Neural cell (in vitro differentiated cells): ENCODE measurements around the gene FXYD4. TPM values are rescaled to one million over a fixed set of nuclear protein-coding genes. Genes with fewer than 3 reads are reported as not detected.

ENCODE experiments used
- H2AFZ ChIP-seq: fragments of 200-600, 300-800 bp; sonication (generic), shearing (Covaris generic); 2 replicates; pipeline ENCODE4 v1.6.0; 2014; ENCODE audit warnings: low read depth, mild to moderate bottlenecking, antibody characterized with exemption, low read length, moderate library complexity
- H3F3A ChIP-seq: fragments of 200-600 bp; shearing (Covaris generic); 2 replicates; pipeline ENCODE4 v1.6.1; 2016; ENCODE audit warnings: mild to moderate bottlenecking, moderate library complexity, mixed read lengths, antibody characterized with exemption, low read length; ENCODE audit not compliant: insufficient read depth, poor library complexity, severe bottlenecking
- H3K27ac ChIP-seq: fragments of 200-600, 300-800 bp; sonication (generic), shearing (Covaris generic); 2 replicates; pipeline ENCODE4 v1.5.1; 2014; ENCODE audit warnings: mild to moderate bottlenecking, low read length, moderate library complexity
- H3K27me3 ChIP-seq: fragments of 300-800, 200-600 bp; sonication (generic), shearing (Covaris generic); 2 replicates; pipeline ENCODE4 v1.6.0; 2014; ENCODE audit warnings: mild to moderate bottlenecking, low read depth, low read length, moderate library complexity; ENCODE audit not compliant: insufficient read depth
- H3K36me3 ChIP-seq: fragments of 300-800, 200-600 bp; sonication (generic), shearing (Covaris generic); 2 replicates; pipeline ENCODE4 v1.5.1; 2014; ENCODE audit warnings: mild to moderate bottlenecking, antibody characterized with exemption, low read length, moderate library complexity; ENCODE audit not compliant: insufficient read depth
- H3K4me2 ChIP-seq: fragments of 300-800, 200-600 bp; sonication (generic), shearing (Covaris generic); 2 replicates; pipeline ENCODE4 v1.6.0; 2014; ENCODE audit warnings: mild to moderate bottlenecking, low read length
- H3K4me3 ChIP-seq: fragments of 300-800, 200-600 bp; sonication (generic), shearing (Covaris generic); 2 replicates; pipeline ENCODE4 v1.5.1; 2014; ENCODE audit warnings: mild to moderate bottlenecking, low read length, moderate library complexity
- H3K79me2 ChIP-seq: fragments of 200-600 bp; shearing (Covaris generic); replicated peaks from 2 replicates; pipeline ENCODE4 v1.6.0; 2014; ENCODE audit warnings: mild to moderate bottlenecking, low read length, moderate library complexity; ENCODE audit not compliant: insufficient read depth
- H3K9ac ChIP-seq: fragments of 300-800, 200-600 bp; sonication (generic), shearing (Covaris generic); 2 replicates; pipeline ENCODE4 v1.6.1; 2016; ENCODE audit warnings: mild to moderate bottlenecking, low read length, mixed read lengths
- H3K9me2 ChIP-seq: fragments of 200-600 bp; shearing (Covaris generic); 2 replicates; pipeline ENCODE4 v1.6.1; 2016; ENCODE audit warnings: mild to moderate bottlenecking, low read length, mixed read lengths; ENCODE audit not compliant: insufficient read depth
- H3K9me3 ChIP-seq: fragments of 200-600, 300-800 bp; sonication (generic), shearing (Covaris generic); 2 replicates; pipeline ENCODE4 v1.6.1; 2016; ENCODE audit warnings: mild to moderate bottlenecking, mixed run types, low read length, moderate library complexity, mixed read lengths
- H4K20me1 ChIP-seq: fragments of 200-600 bp; shearing (Covaris generic); 2 replicates; pipeline ENCODE4 v1.6.1; 2016; ENCODE audit warnings: mild to moderate bottlenecking, mixed run types; ENCODE audit not compliant: insufficient read depth
- CTCF ChIP-seq: fragments of 450-650 bp; IDR thresholded peaks from 2 replicates; pipeline ENCODE4 v1.5.1; 2014; ENCODE audit warnings: antibody characterized with exemption, mild to moderate bottlenecking, moderate library complexity; ENCODE audit not compliant: poor library complexity, severe bottlenecking
- EP300 ChIP-seq: fragments of 450-650 bp; conservative IDR thresholded peaks from 2 replicates; pipeline ENCODE4 v1.6.1; 2014; ENCODE audit warnings: antibody characterized with exemption, mild to moderate bottlenecking, moderate library complexity; ENCODE audit not compliant: poor library complexity, severe bottlenecking
- EZH2 ChIP-seq: fragments of 200-600, 300-800 bp; shearing (Covaris generic), sonication (generic); IDR thresholded peaks from 2 replicates; pipeline ENCODE4 v1.6.1; 2014; ENCODE audit warnings: antibody characterized with exemption, low read length, borderline replicate concordance, mild to moderate bottlenecking; ENCODE audit not compliant: insufficient read depth, poor library complexity, severe bottlenecking
- MXI1 ChIP-seq: fragments of 450-650 bp; conservative IDR thresholded peaks from 2 replicates; pipeline ENCODE4 v1.6.1; 2014; ENCODE audit warnings: antibody characterized with exemption, mild to moderate bottlenecking; ENCODE audit not compliant: poor library complexity, severe bottlenecking
- POLR2AphosphoS5 ChIP-seq: IDR thresholded peaks from 2 replicates; pipeline ENCODE4 v1.6.1; 2012
- RAD21 ChIP-seq: fragments of 450-650 bp; conservative IDR thresholded peaks from 2 replicates; pipeline ENCODE4 v1.6.1; 2014; ENCODE audit warnings: antibody characterized with exemption, mild to moderate bottlenecking, moderate library complexity
- SMC3 ChIP-seq: fragments of 450-650 bp; conservative IDR thresholded peaks from 2 replicates; pipeline ENCODE4 v1.6.1; 2014; ENCODE audit warnings: antibody characterized with exemption, mild to moderate bottlenecking, moderate library complexity; ENCODE audit not compliant: poor library complexity
- TAF1 ChIP-seq: IDR thresholded peaks from 2 replicates; pipeline ENCODE4 v1.6.1; 2012; ENCODE audit warnings: low read depth
- polyA plus RNA-seq: library from polyadenylated mRNA; depleted of rRNA; stranded (reverse); fragments of >200 nt; gene quantifications from 2 replicates; pipeline ENCODE4 v1.2.3, GENCODE V29; 2014
- TF ChIP-seq, protein P1 (sequence below): IDR thresholded peaks from 2 replicates; pipeline ENCODE4 v1.6.1; 2012; ENCODE audit warnings: borderline replicate concordance

Gene FXYD4
- polyA plus RNA-seq, 1 donor from 2014 or later = not detected

DNA sequence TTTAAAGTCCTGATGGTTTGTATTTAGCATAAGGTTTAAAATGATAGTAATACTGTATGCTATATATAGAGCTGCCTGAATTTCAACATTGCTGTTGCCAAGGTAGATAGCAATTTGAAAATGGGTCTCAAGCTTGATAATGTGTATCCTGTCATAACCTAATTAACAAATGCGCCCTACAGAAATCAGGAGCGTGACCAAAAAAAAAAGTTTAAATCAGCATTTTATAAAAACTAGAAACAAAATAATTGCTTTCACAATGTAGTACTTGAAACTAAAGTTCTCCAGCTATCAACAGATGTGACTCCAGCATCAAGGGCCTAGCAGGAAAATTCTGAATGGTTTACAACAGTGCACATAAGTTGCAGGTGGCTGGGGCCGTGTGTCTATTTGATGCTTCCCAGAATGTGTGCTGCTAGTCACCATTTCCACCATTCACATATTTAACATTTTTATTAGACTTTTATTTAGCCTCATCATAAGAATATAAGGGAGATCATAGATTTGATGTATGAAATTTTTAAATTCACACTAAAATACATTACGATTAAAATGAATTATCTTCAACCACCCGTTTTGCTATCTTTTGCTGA is 14.1 kb downstream of the FXYD4 start:
- no peaks in the 10 kb centered on the region for H3F3A ChIP-seq
- no peak overlapping the region for H3K9ac ChIP-seq
- TF ChIP-seq CTCF (no peak), EZH2 (no peak), SMC3 (no peak), MXI1 (no peak), RAD21 (no peak), POLR2AphosphoS5 (no peak), TAF1 (no peak), EP300 (no peak)
- TF ChIP-seq, protein P1, sequence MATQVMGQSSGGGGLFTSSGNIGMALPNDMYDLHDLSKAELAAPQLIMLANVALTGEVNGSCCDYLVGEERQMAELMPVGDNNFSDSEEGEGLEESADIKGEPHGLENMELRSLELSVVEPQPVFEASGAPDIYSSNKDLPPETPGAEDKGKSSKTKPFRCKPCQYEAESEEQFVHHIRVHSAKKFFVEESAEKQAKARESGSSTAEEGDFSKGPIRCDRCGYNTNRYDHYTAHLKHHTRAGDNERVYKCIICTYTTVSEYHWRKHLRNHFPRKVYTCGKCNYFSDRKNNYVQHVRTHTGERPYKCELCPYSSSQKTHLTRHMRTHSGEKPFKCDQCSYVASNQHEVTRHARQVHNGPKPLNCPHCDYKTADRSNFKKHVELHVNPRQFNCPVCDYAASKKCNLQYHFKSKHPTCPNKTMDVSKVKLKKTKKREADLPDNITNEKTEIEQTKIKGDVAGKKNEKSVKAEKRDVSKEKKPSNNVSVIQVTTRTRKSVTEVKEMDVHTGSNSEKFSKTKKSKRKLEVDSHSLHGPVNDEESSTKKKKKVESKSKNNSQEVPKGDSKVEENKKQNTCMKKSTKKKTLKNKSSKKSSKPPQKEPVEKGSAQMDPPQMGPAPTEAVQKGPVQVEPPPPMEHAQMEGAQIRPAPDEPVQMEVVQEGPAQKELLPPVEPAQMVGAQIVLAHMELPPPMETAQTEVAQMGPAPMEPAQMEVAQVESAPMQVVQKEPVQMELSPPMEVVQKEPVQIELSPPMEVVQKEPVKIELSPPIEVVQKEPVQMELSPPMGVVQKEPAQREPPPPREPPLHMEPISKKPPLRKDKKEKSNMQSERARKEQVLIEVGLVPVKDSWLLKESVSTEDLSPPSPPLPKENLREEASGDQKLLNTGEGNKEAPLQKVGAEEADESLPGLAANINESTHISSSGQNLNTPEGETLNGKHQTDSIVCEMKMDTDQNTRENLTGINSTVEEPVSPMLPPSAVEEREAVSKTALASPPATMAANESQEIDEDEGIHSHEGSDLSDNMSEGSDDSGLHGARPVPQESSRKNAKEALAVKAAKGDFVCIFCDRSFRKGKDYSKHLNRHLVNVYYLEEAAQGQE = no peak
- H3K9me2 ChIP-seq = no peaks in the 10 kb centered on the region
- H4K20me1 ChIP-seq = no peaks in the 10 kb centered on the region
- H3K36me3 ChIP-seq = no peaks in the 10 kb centered on the region
- no peak overlapping the region for H3K4me2 ChIP-seq
- no peak overlapping the region for H3K4me3 ChIP-seq
- no peak overlapping the region for H3K27ac ChIP-seq
- no peaks in the 10 kb centered on the region for H3K27me3 ChIP-seq
- H3K9me3 ChIP-seq = no peaks in the 10 kb centered on the region
- no peaks in the 10 kb centered on the region for H3K79me2 ChIP-seq
- no peak overlapping the region for H2AFZ ChIP-seq

DNA sequence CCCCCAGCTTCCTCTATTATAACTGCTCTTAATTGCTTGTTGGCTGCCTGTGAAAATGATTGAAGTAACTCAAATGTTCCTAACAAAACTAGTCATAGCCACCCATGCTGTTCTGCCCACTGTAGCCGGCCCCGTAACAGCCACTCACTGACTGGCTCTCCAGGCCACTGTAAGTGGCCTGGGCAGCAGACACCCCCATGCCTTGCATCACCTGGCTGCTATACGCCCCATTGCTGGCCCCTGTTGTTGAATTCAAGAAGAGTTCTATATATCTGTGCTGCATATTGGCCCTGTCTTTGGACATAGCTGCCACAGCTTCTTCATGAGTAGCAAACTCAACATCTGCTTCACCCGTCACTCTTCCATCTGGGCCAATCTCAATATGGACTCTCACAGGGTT is 15.1 kb downstream of the FXYD4 start:
- Histone ChIP-seq H3K9ac (no peak overlapping the region), H3K9me3 (no peaks in the 10 kb centered on the region), H3K79me2 (no peaks in the 10 kb centered on the region), H3K27ac (no peak overlapping the region), H3F3A (no peaks in the 10 kb centered on the region), H2AFZ (no peak overlapping the region), H3K4me3 (no peak overlapping the region), H3K9me2 (no peaks in the 10 kb centered on the region), H3K27me3 (no peaks in the 10 kb centered on the region), H3K4me2 (no peak overlapping the region), H3K36me3 (no peaks in the 10 kb centered on the region), H4K20me1 (no peaks in the 10 kb centered on the region)
- TF ChIP-seq RAD21 (no peak), SMC3 (no peak), MXI1 (no peak), CTCF (no peak), EZH2 (no peak), POLR2AphosphoS5 (no peak), TAF1 (no peak), EP300 (no peak)
- TF ChIP-seq, protein P1 = no peak
